HG03378 (cell line): ENCODE measurements around the gene GPBP1.
"Not testable (repeated sequence)": the region's sequence is repeated elsewhere in the genome, so short reads cannot be mapped to it uniquely, and the experiment has no call there.

Experiments
- ATAC-seq: cut with Tn5 transposase; IDR thresholded peaks from one replicate; pipeline ENCODE4 v1.9.1; 2021; ENCODE audit warnings: mild to moderate bottlenecking, moderate library complexity; ENCODE audit not compliant: unreplicated experiment

GPBP1 gene, protein sequence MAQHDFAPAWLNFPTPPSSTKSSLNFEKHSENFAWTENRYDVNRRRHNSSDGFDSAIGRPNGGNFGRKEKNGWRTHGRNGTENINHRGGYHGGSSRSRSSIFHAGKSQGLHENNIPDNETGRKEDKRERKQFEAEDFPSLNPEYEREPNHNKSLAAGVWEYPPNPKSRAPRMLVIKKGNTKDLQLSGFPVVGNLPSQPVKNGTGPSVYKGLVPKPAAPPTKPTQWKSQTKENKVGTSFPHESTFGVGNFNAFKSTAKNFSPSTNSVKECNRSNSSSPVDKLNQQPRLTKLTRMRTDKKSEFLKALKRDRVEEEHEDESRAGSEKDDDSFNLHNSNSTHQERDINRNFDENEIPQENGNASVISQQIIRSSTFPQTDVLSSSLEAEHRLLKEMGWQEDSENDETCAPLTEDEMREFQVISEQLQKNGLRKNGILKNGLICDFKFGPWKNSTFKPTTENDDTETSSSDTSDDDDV

DNA sequence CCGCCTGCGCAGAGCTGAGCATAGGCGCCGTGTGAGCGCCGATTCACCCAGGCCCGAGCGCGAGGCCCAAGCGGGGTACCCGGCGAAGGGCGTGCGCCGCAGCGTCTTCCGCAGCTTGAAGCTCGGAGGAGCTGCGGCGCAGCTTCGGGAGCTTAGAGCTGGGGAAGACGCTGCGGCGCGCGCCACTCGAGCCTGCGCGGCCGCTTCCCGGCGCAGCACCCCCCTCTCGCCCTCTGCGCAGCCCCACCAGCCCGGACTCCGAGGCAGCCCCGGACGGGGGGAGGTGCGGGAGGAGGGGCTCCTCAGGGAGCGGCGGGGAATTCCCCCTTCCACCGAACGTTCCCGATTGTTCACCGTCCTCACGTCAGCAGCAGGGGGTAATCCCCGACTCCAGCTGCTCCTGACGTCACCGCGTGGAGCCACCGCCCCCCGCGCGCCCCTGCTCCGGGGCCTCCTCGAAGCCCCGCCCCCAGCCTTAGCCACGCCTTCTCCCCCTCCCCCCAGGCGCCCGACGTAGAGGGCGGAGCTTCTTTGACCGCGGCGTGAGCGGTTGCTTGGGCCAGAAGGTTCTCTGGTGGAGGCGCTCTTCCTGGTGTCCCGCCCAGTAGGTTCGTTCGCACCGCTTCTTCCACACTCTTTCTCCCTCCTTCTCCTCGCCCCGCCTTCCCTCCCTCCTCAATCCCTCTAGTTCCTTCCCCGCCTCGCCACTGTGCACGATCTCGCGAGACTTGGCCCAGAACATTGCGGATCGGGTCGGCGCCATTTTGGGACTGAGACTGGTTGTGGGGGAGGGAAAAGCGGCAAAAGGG lies at the start of gene GPBP1:
Gene GPBP1, plus strand, starts transcription at position 741 of the 809 bp plus-strand sequence. CDS start 40,072 bp downstream, outside the sequence.
- peak; percentile 64 for ATAC-seq

DNA sequence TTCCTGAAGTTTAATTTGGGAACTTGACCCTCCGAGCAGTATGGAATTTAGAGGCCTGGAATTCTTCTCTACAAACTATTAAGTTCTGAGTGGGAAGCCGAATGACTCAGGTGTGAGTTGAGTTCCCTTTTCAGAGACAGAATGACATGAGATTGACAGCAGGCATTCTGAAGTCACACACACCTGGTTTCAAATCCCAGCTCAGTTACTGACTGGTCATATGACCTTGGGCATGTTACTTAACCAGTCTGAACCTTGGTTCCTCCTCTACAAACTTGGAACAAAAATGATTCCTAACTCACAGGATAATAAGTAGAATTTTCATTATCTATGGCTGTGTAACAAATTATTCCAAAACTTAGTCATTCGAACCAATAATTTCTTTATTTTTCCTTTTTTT lies 45.5 kb upstream of the GPBP1 start:
- ATAC-seq, result no peak

DNA sequence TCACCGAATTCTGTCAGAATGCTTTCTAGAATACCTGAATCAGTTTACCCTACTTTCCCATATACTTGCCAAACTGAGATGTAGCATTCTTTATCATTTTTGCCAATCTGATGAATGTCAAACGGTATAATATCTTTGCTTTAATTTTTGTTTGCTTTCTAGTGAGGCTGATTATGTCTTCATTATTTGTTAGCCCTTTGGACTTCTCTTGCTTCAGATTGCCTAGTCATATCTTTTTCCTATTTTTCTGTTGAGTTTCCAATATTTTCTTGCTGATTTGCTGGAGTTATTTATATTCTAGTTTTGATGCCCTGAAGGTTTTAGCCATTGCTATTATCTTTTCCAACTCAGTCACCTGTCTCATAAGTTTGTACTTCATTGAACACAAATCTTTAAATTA lies 40.3 kb upstream of the GPBP1 start:
- no peak for ATAC-seq

DNA sequence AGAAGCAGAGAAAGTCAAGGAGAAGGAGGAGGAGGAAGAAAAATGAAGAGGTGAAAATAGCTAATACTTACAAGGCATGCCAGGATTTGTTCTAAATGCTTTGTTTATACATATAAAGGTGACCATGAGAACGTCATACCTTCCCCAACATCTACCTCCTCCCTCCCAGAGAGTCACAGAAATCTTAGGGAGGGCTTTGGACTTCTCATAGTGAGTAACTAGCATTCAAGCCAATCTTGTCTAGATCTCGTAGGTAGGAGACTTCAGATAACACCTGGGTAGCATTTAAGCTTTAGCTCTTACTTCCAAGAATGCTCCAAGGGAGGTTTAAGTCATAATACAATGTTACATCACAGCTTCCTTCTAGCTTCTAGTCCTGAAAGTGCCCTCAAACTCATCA lies 36.5 kb upstream of the GPBP1 start:
- ATAC-seq, result no peak

DNA sequence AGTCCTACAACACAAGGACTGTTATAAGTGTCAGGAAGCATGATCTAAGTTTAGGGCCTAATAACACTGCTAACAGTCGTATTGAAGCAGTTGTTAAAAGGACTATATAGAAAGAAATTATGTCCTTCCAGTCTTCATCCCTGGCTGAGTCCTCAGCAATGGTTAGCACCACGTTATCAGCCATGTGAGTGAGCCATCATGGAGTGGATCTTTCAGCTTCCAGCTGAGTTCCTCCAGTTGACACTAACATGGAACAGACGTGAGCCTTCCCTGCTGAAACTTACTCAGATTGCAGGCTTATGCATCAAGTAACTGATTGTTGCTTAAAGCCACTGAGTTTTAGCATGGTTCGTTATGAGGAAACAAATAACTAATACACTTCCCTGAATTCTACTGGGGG lies 21.5 kb upstream of the GPBP1 start:
- no peak for ATAC-seq

DNA sequence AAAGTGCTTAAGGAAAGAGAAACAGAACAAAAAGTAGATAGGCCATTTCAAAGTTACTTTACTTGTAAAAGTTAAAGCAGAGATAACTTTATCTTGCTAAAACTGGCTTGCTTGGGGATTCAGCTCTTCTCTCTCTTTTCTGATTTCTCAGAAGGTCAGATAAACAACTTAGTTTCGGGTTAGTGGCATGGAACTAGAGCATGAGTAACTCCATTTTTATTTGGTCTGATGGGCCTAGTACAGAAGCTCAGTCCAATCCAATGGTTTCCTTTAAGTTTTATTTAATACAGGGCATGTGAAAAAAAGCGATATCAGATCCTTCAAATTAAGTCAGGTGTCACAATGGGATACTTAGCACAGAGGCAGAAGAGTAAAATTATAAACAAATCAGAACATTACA lies 18.8 kb upstream of the GPBP1 start:
- ATAC-seq, result no peak

DNA sequence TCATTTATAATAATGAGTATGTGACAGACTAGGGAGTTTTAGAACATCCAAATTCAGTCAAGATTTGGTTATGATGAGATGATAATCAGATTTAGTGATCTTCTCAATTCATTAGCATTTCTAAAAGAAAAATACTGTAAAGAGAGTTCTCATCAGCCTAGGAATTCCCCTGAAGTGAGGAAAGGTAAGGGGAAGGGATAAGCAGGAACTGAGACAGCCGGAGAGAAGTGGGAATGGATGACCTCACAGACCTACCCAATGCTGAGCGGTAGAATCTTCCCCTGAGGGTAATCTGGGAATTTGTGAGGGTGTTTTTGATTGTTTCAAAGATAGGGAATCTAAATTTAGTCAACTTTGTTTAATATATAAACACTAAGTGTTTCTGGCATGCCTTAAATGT lies 16.7 kb upstream of the GPBP1 start:
- no peak for ATAC-seq

DNA sequence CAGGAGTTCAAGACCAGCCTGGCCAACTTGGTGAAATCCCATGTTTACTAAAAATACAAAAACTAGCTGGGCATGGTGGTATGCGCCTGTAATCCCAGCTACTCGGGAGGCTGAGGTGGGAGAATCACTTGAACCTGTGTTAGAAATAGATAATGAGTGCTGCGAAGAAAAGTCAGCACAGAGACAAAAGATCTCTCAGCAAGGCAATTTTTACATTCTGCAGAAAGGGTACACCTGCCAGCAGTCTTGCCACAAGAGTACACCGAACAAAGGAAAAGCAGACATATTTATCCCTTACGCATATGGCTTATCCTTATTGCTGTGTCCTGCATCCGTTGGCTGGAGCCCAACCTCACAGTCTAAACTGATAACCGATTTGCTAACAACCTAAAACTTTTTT lies 16.2 kb upstream of the GPBP1 start:
- ATAC-seq, result no peak

DNA sequence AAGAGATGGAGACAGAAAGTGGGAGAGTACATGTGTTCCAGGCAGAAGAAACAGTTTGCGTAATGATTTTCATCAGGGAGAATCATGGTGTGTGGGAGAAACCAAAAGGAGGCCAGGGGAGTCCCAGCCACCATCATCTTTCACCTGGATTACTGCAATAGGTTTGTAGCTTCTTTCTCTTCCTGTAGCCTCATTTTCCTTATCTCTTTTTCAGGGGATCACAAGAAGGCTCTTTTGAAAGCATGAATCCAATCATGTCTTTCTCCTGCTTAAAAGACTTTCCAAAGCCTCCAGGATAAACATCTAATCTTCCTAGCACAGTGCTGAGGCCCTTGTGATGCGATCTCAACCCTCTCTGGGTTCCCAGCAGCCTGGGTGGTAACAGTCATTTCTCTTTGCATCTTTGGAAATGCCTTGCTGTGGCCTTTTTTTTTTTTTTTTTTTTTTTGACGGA lies 10.3 kb upstream of the GPBP1 start:
- ATAC-seq, result no peak

DNA sequence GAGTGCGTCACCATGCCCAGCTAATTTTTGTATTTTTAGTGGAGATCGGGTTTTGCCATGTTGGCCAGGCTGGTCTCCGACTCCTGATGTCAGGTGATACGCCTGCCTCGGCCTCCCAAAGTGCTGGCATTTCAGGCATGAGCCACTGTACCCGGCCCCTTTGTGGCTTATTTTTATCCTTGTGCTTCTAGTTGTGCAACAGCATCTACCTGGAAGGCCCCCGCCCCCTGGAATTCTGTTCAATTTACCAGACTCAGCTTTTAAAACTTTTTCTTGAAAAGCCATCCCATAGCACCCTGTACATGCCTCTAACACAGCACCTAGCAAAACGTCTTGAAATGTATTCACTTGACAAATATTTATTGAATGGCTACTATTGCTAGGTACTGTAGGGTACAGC lies 9.7 kb upstream of the GPBP1 start:
- no peak for ATAC-seq

DNA sequence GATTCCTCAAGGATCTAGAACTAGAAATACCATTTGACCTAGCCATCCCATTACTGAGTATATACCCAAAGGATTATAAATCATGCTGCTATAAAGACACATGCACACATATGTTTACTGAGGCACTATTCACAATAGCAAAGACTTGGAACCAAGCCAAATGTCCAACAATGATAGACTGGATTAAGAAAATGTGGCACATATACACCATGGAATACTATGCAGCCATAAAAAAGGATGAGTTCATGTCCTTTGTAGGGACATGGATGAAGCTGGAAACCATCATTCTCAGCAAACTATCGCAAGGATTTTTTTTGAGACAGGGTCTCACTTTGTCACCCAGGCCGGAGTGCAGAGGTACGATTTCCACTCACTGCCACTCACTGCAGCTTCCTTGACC lies 8.7 kb upstream of the GPBP1 start:
- not testable (repeated sequence) for ATAC-seq

DNA sequence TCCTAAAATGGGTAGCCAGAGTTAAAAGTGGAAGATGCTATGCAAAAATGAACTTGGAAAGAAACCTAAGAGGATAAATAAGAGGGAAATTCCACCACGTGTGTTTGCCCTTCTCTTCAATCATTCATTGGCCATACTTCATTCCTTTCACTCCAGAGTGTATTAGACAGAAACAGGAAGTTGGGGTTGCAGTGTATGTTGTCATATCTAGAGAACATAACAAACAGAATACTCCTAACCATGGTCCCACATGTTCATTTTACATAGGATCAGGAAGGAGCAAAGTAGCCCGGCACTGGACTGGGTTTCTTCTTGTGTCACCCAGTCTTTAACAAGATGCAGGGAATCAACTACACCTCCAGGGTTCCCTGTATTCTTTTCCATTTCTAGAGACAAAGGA lies 7.6 kb upstream of the GPBP1 start:
- ATAC-seq, result peak; percentile 89

DNA sequence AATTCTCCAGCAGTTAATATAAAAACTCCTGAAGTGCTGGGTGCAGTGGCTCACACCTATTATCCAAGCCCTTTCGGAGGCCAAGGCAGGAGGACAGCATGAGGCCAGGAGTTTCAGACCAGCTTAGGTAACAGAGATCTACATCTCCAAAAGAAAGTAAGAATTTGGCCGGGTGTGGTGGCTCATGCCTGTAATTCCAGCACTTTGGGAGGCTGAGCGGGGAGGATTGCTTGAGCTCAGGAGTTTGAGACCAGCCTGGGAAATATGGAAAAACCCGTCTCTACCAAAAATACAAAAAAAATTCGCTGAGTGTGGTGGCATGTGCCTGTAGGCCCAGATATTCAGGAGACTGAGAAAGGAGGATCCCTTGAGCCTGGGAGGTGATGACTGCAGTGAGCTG lies 6.7 kb upstream of the GPBP1 start:
- no peak for ATAC-seq

DNA sequence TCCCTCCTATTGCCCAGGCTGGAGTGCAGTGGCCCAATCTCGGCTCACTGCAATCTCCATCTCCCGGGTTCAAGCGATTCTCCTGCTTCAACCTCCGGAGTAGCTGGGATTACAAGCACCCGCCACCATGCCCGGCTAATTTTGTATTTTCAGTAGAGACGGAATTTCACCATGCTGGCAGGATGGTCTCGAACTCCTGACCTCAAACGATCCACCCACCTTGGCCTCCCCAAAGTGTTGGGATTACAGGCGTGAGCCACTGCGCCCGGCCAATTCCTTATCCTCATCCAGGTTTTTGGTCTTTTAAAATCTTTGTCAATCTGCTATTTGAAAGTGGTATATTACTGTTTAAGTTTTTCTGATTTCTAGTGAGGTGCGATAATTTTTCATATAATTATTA lies 3.7 kb upstream of the GPBP1 start:
- not testable (repeated sequence) for ATAC-seq

DNA sequence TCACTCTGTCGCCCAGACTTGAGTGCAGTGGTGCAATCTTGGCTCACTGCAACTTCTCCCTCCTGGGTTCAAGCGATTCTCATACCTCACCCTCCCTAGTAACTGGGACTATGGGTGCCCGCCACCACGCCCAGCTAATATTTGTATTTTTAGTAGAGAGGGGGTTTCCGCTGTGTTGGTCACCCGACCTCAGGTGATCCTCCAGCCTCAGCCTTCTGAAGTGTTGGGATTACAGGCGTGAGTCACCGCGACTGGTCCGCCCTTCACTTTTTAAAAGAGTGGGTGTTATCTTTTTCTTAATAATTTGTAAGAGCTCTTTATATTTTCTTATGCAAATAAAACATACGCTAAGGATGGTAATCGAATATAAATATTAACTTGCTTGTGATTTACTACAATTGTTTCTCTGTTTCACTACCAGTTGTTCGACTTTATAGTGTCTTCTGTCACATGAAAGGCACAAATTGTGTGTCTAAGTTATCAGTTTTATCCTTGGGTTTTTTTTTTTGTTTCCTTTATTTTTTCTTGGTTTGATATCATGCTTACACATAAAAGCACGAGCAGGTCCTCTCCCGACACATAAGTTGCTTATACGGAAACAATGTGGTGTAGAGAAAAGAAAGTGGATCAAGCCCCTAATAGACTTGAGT lies 1.9 kb upstream of the GPBP1 start:
- ATAC-seq, result no peak

DNA sequence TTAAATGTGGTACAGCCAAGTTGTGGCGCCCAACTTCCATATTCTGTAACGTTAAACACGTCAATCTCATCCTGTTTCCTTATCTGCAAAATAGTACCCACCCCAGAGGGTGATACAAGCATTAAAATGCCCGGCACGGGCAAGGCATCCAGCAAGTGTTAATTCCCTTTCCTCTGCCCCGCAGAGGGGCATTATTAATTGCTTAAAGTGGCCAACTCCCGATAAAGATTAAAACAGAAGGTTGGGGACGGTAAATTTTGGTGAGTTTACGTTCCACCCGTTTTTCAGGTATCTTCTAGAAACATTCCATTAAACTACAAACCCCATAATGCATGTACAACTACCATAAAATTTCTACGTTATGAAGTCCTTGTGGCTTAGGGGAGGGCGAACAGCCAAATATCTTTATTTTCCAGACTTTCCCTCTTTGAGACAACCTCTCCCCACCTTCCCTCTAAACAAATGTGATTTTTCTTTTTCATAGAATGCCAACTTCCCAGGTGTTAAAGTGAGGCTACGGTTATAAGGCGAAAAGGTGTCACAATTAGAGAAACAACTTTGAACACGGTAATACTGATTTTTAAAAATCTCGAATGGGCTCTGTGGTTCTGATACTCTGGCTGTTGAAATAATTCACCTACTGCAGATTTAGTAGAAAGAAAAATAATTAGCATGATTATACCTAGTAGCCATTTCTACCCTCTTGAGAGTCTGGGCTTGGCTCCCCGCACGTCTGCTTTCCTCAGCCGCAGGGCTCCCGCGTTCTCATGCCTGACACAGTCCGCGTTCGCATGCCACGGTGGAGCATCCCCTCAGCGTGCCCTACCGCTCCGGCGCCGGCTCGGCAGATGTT lies 1.2 kb upstream of the GPBP1 start:
- peak; percentile 21 for ATAC-seq

DNA sequence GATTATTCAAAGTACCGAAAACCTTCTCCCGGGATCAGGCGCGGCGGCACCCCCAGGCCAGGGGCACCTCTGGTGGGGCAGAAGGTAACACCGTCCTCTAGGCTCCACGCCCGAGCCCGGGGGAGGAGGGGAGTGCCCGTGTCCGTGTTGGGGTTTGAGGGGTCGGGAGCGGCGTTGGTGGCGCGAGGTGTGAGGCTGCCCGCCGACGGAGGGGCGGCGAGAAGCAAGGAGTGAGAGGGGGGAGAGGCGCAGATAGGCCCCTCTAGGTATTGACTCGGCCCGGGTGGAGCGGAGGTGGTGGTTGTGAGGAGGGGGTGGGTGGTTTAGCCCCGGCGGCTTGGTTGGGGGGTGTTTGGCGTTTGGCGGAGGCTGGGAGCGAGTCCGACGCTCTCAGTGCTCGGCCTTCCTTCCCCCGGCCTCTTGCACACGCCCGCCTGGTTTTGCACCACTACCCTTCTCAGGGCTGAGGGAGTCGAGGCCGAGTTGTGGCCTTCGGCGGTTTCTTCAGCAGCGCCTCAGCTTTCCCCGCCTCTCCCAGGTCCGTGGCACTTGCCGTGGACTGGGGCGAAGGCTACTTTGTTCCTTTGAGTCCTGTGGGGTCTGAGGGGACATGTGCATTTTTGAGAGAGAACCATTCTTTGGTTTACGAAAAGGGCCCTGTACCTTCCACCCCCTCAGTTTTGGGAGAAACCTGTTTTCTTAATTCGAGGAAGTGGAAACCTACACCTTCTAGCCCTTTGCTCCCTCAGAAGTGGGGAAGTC lies 450 bp downstream of the GPBP1 start:
- no peak for ATAC-seq

DNA sequence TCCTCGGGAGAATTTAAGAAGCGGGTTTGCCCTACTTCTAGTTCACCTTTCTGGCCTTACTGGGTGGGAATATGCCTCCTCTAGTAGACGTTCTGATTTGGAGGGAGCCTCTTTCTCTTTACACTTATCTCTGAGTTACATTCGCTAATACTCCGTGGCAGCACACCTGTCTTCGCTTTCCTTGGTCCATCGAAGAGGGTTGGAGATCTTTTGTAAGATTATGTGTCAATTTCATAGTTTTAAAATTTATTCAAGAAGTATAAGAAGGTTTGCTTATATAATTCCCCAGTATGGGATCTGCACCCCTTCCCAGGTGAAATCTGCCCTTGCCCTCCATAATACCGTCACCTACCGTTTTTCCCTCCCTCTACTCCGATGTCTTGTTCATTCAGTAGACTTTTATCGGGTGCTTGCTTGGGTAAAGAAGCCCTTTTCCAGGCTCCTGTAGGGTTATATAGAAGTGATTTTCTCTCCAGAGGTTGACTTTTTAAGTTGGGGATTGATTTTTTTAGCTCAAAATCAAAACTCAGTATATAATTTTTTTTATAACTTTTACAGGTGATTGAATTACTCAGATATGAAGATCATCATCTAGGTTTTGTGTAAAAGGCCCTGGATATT lies 1.1 kb downstream of the GPBP1 start:
- no peak for ATAC-seq

DNA sequence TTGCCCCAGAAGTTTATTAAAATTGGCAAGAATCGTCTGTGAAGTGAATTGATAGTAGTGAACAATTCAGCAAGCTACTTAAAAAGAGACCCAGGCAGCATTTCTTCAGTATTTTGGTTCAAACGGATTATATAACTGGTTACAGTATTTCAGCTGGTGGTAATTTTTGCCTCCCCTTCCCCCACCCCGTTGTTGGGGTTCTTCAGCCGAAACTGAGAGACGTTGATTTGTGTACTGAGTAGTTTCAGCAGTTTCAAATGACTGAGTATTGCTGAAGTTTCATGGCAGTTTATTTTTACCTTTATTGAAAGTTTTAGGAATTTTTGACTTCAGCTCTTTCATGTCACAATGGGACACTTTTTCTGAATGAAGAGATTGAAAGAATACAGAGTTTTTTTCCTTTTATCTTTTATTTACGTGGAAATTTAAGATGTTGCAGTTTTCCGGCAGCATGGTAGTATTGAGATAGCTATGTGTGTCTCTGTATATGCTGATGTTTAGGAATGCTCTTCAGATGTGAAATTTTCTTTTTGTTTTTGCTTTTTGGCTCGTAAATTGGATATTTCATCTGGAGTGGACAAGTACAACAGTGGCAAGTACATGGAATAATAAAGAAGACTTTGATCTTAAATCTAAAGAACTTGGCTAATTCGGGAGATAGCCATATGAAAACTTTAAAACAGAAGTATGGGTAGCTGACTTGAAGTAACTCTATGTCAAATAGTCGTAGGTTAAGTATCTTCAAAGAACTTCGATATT lies 1.9 kb downstream of the GPBP1 start:
- ATAC-seq, result peak; percentile 19
